SK-N-SH treated with all-trans-retinoic acid at 6 μM for 48 hours (cell line): Measurements from ENCODE around the gene SIAH1.

Experiments
- ATAC-seq: fragments of 200-7000 bp; cut with Tn5 transposase; 3 replicates; pipeline ENCODE4 v1.9.1; 2020; ENCODE audit warnings: mild to moderate bottlenecking, moderate library complexity
- ARNTL ChIP-seq: fragments of 450-650 bp; formaldehyde crosslinking; IDR thresholded peaks from 2 replicates; pipeline ENCODE4 v1.5.0; 2020; ENCODE audit warnings: low read depth, mild to moderate bottlenecking, moderate library complexity, borderline replicate concordance
- BACH2 ChIP-seq: fragments of 250-450 bp; sonication (Bioruptor Pico); IDR thresholded peaks from 2 replicates; pipeline ENCODE4 v1.9.0; 2021; ENCODE audit warnings: mild to moderate bottlenecking, borderline replicate concordance
- CSDC2 ChIP-seq: fragments of 250-450 bp; sonication (Bioruptor Pico); IDR thresholded peaks from 2 replicates; pipeline ENCODE4 v1.5.0; 2020; ENCODE audit warnings: mild to moderate bottlenecking, moderate library complexity
- ESRRG ChIP-seq: fragments of 250-450 bp; sonication (Bioruptor Pico); IDR thresholded peaks from 2 replicates; pipeline ENCODE4 v1.6.1; 2021; ENCODE audit warnings: mild to moderate bottlenecking
- GLIS3 ChIP-seq: fragments of 250-450 bp; sonication (Bioruptor Pico); IDR thresholded peaks from 2 replicates; pipeline ENCODE4 v1.5.0; 2020; ENCODE audit warnings: mild to moderate bottlenecking, moderate library complexity
- ISL1 ChIP-seq: fragments of 250-450 bp; sonication (Bioruptor Pico); IDR thresholded peaks from 2 replicates; pipeline ENCODE4 v2.1.2; 2022; ENCODE audit warnings: mild to moderate bottlenecking, moderate library complexity
- OSR1 ChIP-seq: fragments of 250-450 bp; sonication (Bioruptor Pico); IDR thresholded peaks from 2 replicates; pipeline ENCODE4 v1.8.0; 2022; ENCODE audit warnings: moderate library complexity, mild to moderate bottlenecking, inconsistent platforms
- PPARA ChIP-seq: fragments of 250-450 bp; sonication (Bioruptor Pico); IDR thresholded peaks from 2 replicates; pipeline ENCODE4 v1.5.0; 2020; ENCODE audit warnings: mild to moderate bottlenecking, borderline replicate concordance
- RARB ChIP-seq: fragments of 250-450 bp; sonication (Bioruptor Pico); IDR thresholded peaks from 2 replicates; pipeline ENCODE4 v1.8.0; 2021; ENCODE audit warnings: mild to moderate bottlenecking, moderate library complexity
- SNAI2 ChIP-seq: fragments of 250-450 bp; sonication (Bioruptor Pico); IDR thresholded peaks from 2 replicates; pipeline ENCODE4 v1.5.0; 2020; ENCODE audit warnings: mild to moderate bottlenecking, moderate library complexity
- TCF4 ChIP-seq: fragments of 250-450 bp; sonication (Bioruptor Pico); IDR thresholded peaks from 2 replicates; pipeline ENCODE4 v1.8.0; 2021; ENCODE audit warnings: mild to moderate bottlenecking, moderate library complexity, borderline replicate concordance
- TOX ChIP-seq: fragments of 250-450 bp; sonication (Bioruptor Pico); IDR thresholded peaks from 2 replicates; pipeline ENCODE4 v1.8.0; 2021; ENCODE audit warnings: mild to moderate bottlenecking, moderate library complexity, borderline replicate concordance
- ZC3H10 ChIP-seq: fragments of 250-450 bp; sonication (Bioruptor Pico); IDR thresholded peaks from 2 replicates; pipeline ENCODE4 v1.5.1; 2021; ENCODE audit warnings: mild to moderate bottlenecking, moderate library complexity
- ZFP30 ChIP-seq: fragments of 450-650 bp; formaldehyde crosslinking; IDR thresholded peaks from 2 replicates; pipeline ENCODE4 v1.5.0; 2022; ENCODE audit warnings: mild to moderate bottlenecking, moderate library complexity
- ZNF565 ChIP-seq: fragments of 450-650 bp; formaldehyde crosslinking; conservative IDR thresholded peaks from 2 replicates; pipeline ENCODE4 v1.5.0; 2020; ENCODE audit warnings: low read depth, mild to moderate bottlenecking, moderate library complexity
- ZNF70 ChIP-seq: fragments of 450-650 bp; formaldehyde crosslinking; IDR thresholded peaks from 2 replicates; pipeline ENCODE4 v1.5.0; 2020; ENCODE audit warnings: mild to moderate bottlenecking, moderate library complexity
- ZNF8 ChIP-seq: fragments of 450-650 bp; formaldehyde crosslinking; IDR thresholded peaks from 2 replicates; pipeline ENCODE4 v1.5.0; 2020; ENCODE audit warnings: mild to moderate bottlenecking, moderate library complexity
- TF ChIP-seq, protein P1 (sequence below): fragments of 250-450 bp; sonication (Bioruptor Pico); IDR thresholded peaks from 2 replicates; pipeline ENCODE4 v1.5.1; 2021; ENCODE audit warnings: mild to moderate bottlenecking, moderate library complexity
- TF ChIP-seq, protein P2 (sequence below): fragments of 250-450 bp; sonication (Bioruptor Pico); IDR thresholded peaks from 2 replicates; pipeline ENCODE4 v1.5.1; 2020; ENCODE audit warnings: low read depth, mild to moderate bottlenecking, moderate library complexity
- TF ChIP-seq, protein P3 (sequence below): fragments of 250-450 bp; sonication (Bioruptor Pico); IDR thresholded peaks from 2 replicates; pipeline ENCODE4 v1.8.0; 2021; ENCODE audit warnings: low read depth, mild to moderate bottlenecking, moderate library complexity, borderline replicate concordance
- TF ChIP-seq, protein P4 (sequence below): fragments of 250-450 bp; sonication (Bioruptor Pico); IDR thresholded peaks from 2 replicates; pipeline ENCODE4 v1.8.0; 2020; ENCODE audit warnings: mild to moderate bottlenecking, moderate library complexity, borderline replicate concordance

The SIAH1 gene

DNA sequence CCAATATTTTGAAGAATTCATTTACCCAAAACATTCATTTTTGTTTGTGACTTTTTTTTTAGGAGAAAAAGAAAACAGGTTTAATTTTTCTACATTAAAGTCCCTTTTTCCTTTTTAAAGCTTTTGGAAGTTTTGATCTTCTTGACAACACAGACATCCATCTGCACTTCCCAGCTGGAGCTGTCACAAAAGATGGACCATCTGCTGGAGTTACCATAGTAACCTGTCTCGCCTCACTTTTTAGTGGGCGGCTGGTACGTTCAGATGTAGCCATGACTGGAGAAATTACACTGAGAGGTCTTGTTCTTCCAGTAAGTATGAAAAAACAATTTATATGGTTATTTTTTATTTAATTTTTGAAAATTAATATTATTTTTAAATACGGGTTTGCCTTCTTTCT lies 37.2 kb downstream of the SIAH1 start:
- TF ChIP-seq ZNF565, result no peak
- TF ChIP-seq TOX, result no peak
- TF ChIP-seq, protein P1, sequence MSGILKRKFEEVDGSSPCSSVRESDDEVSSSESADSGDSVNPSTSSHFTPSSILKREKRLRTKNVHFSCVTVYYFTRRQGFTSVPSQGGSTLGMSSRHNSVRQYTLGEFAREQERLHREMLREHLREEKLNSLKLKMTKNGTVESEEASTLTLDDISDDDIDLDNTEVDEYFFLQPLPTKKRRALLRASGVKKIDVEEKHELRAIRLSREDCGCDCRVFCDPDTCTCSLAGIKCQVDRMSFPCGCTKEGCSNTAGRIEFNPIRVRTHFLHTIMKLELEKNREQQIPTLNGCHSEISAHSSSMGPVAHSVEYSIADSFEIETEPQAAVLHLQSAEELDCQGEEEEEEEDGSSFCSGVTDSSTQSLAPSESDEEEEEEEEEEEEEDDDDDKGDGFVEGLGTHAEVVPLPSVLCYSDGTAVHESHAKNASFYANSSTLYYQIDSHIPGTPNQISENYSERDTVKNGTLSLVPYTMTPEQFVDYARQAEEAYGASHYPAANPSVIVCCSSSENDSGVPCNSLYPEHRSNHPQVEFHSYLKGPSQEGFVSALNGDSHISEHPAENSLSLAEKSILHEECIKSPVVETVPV (CRISPR knock-in tag), result no peak
- TF ChIP-seq ZC3H10, result no peak
- no peak for TF ChIP-seq ESRRG (CRISPR knock-in tag)
- TF ChIP-seq ZNF70 (CRISPR knock-in tag), result no peak
- no peak for TF ChIP-seq CSDC2 (CRISPR knock-in tag)
- no peak for TF ChIP-seq SNAI2 (CRISPR knock-in tag)
- TF ChIP-seq ZNF8 (CRISPR knock-in tag), result no peak
- TF ChIP-seq GLIS3 (CRISPR knock-in tag), result no peak
- ATAC-seq, result no peak

DNA sequence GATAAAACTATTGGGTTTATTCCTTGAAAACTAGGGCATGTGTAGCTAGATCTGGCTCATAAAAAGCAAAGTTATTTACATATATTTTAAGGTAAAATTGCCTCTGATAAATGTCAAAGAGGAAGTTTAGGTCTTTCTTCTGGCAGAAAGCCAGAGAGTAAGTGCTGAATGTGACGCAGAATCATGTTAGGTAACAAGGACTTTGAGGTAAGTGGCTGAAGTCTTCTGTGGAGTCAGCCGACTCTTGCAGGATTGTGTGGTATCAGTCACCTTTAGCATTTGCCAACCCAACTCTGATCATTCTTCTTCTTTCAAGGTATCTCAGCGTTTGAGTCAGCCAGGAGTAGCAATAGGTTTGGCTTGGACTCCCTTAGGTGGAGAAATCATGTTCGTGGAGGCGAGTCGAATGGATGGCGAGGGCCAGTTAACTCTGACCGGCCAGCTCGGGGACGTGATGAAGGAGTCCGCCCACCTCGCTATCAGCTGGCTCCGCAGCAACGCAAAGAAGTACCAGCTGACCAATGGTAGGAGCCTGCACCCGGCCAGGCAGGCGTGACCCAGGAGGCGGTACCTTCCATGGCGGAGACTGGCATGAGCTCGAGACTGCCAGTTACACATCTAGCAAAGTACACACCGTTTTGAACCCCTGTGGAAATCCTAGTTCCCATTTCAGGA lies 37.9 kb downstream of the SIAH1 start:
- TF ChIP-seq RARB (CRISPR knock-in tag), result no peak
- TF ChIP-seq, protein P2, sequence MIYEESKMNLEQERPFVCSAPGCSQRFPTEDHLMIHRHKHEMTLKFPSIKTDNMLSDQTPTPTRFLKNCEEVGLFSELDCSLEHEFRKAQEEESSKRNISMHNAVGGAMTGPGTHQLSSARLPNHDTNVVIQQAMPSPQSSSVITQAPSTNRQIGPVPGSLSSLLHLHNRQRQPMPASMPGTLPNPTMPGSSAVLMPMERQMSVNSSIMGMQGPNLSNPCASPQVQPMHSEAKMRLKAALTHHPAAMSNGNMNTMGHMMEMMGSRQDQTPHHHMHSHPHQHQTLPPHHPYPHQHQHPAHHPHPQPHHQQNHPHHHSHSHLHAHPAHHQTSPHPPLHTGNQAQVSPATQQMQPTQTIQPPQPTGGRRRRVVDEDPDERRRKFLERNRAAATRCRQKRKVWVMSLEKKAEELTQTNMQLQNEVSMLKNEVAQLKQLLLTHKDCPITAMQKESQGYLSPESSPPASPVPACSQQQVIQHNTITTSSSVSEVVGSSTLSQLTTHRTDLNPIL, result no peak
- TF ChIP-seq ARNTL (CRISPR knock-in tag), result no peak
- no peak for TF ChIP-seq ZNF565
- TF ChIP-seq ZNF8 (CRISPR knock-in tag), result no peak
- TF ChIP-seq, protein P3, sequence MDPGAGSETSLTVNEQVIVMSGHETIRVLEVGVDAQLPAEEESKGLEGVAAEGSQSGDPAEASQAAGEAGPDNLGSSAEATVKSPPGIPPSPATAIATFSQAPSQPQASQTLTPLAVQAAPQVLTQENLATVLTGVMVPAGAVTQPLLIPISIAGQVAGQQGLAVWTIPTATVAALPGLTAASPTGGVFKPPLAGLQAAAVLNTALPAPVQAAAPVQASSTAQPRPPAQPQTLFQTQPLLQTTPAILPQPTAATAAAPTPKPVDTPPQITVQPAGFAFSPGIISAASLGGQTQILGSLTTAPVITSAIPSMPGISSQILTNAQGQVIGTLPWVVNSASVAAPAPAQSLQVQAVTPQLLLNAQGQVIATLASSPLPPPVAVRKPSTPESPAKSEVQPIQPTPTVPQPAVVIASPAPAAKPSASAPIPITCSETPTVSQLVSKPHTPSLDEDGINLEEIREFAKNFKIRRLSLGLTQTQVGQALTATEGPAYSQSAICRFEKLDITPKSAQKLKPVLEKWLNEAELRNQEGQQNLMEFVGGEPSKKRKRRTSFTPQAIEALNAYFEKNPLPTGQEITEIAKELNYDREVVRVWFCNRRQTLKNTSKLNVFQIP, result no peak
- TF ChIP-seq ZFP30 (CRISPR knock-in tag), result no peak
- no peak for TF ChIP-seq TCF4 (CRISPR knock-in tag)
- no peak for TF ChIP-seq CSDC2 (CRISPR knock-in tag)
- TF ChIP-seq ISL1 (CRISPR knock-in tag), result no peak
- TF ChIP-seq GLIS3 (CRISPR knock-in tag), result no peak
- ATAC-seq, result no peak

DNA sequence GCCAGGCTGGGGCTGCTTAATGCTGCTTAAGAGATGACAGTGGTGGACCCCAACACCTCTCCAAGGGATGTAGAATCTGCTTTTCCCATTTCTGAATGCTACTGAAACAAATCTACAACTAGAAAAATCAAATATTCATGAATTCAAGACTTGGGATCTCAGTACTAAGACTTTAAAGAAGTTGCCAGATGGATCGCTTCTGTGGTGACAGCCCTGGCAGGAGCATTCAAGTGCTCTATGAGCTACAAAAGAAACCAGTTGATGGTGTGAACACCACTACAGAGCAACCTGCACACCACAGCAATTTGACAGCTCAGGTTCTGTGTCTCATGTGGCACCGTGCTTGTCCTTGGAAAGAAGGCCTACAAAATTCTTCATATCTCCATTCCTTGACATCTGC lies 42.6 kb downstream of the SIAH1 start:
- no peak for TF ChIP-seq RARB (CRISPR knock-in tag)
- TF ChIP-seq ZNF565, result no peak
- no peak for TF ChIP-seq TCF4 (CRISPR knock-in tag)
- no peak for TF ChIP-seq OSR1 (CRISPR knock-in tag)
- TF ChIP-seq ESRRG (CRISPR knock-in tag), result no peak
- TF ChIP-seq ARNTL (CRISPR knock-in tag), result no peak
- TF ChIP-seq, protein P4, sequence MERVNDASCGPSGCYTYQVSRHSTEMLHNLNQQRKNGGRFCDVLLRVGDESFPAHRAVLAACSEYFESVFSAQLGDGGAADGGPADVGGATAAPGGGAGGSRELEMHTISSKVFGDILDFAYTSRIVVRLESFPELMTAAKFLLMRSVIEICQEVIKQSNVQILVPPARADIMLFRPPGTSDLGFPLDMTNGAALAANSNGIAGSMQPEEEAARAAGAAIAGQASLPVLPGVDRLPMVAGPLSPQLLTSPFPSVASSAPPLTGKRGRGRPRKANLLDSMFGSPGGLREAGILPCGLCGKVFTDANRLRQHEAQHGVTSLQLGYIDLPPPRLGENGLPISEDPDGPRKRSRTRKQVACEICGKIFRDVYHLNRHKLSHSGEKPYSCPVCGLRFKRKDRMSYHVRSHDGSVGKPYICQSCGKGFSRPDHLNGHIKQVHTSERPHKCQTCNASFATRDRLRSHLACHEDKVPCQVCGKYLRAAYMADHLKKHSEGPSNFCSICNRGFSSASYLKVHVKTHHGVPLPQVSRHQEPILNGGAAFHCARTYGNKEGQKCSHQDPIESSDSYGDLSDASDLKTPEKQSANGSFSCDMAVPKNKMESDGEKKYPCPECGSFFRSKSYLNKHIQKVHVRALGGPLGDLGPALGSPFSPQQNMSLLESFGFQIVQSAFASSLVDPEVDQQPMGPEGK (CRISPR knock-in tag), result no peak
- TF ChIP-seq ZC3H10, result no peak
- TF ChIP-seq ZNF70 (CRISPR knock-in tag), result no peak
- ATAC-seq, result no peak

DNA sequence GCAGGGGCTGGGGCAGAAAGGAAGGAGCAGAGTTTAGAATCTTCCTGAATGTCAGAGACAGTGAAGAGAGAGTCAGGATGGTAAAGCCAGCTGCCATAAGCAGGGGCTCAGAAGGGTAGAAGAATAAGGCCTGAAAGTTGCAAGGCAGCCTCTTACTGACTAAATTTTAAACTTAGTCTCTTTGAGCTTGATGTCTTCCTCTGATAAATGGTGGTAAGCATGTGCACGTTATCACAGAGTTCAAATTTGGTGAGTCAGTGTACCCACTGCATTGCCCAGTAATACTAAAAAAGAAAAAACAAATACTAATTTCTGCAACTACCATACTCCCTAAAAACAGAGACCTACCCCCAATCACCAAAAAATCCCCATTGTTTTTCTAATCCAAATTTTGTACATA lies 45.2 kb downstream of the SIAH1 start:
- ATAC-seq, result no peak
- TF ChIP-seq OSR1 (CRISPR knock-in tag) (no peak), SNAI2 (CRISPR knock-in tag) (no peak), TCF4 (CRISPR knock-in tag) (no peak), BACH2 (CRISPR knock-in tag) (no peak), PPARA (CRISPR knock-in tag) (no peak), ISL1 (CRISPR knock-in tag) (no peak), GLIS3 (CRISPR knock-in tag) (no peak), ZNF565 (no peak)
- TF ChIP-seq, protein P1 (CRISPR knock-in tag), result no peak
- TF ChIP-seq, protein P2, result no peak
- TF ChIP-seq, protein P3, result no peak
